CD4-positive, alpha-beta T cell treated with Interleukin-6 for 4 hours (primary cell): ENCODE results near the gene ASB13.
A peak's percentile ranks its signal among the peaks of the same experiment; 100 is the strongest.
"Not testable (repeated sequence)": the region's sequence is repeated elsewhere in the genome, so short reads cannot be mapped to it uniquely, and the experiment has no call there.

ENCODE experiments used
- DNase-seq: peaks from one replicate; pipeline ENCODE4 v3.0.0-alpha.2; 2020; ENCODE audit warnings: mixed read lengths

The ASB13 gene

DNA sequence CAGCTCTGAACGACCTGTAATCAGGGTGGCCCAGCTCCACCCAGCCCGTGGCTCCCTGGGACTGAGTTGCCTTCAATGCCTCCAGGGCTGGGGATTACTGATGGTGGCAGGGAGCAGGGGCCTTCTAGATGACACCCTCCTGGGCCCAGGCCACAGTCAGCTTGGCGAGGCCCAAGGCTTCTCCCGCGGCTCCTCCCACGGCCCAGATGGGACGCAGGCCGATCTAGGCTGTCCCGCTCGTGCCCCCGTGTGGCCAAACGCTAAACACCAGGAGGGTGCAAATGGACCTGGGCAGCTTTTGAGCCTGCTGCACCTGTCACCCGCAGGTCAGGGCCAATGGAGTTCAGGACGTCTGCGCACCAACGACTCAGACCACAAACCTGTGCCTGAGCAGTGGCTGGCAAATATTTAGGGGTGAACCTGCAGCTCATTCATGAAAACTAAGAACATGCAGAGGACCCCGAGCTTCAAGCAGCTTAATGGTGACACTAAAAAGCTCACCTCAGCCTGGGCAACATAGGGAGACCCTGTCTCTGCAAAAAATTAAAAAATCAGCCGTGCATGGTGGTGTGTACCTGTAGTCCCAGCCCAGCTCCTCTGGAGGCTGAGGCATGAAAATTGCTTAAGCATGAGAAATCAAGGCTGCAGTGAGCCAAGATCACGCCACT is 43.2 kb downstream of the ASB13 start:
- peak; percentile 89 for DNase-seq

DNA sequence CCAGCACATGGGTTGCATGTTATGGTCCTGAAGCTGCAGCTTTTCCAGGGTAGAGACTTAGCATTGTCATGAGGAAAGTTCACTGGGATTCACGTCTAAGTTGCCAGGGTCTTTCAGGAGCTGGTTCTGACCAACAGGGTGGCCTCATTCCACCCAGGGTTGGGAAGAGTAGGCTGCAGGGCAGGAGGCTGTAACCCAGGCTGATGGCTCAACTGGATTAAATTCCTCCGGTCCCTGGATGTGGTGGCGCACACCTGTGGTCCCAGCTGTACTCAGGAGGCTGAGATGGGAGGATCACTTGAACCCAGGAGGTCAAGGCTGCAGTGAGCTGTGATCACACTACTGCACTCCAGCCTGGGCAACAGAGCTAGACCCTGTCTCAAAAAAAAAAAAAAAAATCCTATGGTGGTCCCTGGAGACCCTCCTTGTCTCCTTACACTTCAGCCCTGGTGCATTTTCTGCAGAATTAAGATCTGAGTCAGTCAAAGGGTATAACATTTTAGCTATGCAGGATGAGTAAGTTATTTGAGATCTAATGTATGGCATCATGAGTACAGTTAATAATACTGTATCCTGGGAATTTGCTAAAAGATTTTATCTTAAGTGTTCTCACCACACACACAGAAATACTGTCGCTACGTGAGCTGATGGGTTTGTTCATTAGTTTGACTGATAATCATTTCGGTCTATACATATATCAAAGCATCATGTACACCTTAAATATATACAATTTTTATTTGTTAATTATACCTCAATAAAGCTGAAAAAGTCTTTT is 44.0 kb downstream of the ASB13 start:
- no peak for DNase-seq

DNA sequence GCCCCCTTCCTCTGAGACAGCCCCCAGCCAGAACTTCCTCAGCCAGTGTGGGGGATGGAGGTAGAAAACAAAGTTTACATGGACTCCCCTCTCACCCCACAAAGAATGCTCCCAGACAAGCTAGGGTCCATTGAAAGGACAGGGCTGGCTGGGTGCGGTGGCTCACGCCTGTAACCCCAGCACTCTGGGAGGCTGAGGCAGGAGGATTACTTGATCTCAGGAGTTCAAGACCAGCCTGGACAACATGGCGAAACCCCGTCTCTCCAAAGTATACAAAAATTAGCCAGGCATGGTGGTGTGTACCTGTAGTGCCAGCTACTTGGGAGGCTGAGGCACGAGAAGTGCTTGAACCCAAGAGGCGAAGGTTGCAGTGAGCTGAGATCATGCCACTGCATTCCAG is 45.0 kb downstream of the ASB13 start:
- not testable (repeated sequence) for DNase-seq

DNA sequence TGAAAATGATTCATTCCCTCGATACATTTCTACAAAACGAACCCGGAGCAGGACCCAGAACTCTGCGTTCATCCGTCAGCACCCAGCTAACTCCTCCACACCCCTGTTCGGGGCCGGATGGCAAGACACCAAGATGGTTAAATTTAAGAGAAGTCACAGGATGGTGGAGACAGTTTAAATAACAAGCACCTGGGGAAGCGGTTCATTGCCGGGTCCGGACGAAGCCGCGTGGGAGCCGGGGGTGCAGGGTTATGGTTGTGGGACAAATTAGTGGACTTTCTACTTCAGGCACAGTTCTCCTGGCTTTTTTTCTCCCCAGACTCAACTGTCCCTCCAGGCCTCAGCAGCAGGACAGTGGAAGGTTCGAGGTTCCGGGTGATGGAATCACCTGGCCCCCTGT is 45.4 kb downstream of the ASB13 start:
- DNase-seq = no peak

DNA sequence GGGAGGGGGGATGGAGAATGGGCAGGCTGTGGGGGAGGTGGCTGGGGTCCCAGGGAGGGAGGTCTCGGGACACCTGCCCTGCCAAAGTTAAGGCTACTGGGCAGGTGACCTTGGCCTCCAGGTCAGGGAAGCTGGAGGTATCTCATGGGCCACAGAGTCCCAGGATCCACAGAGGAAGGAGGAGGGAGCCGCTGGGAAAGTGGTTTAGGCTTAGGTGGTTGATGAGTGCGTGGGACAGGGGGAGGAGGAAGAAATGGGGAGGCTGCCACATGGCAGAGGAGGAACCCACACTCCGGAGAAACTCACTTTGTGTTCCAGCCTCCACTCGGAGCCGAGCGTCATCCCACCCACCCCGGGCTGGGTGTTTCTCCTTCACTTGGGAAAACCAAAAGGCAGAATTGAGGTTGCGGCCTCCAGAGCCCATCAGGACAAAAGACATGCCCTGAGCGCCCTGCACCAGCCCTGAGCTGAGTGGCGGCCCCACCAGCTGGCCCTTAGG is 46.1 kb downstream of the ASB13 start:
- no peak for DNase-seq

DNA sequence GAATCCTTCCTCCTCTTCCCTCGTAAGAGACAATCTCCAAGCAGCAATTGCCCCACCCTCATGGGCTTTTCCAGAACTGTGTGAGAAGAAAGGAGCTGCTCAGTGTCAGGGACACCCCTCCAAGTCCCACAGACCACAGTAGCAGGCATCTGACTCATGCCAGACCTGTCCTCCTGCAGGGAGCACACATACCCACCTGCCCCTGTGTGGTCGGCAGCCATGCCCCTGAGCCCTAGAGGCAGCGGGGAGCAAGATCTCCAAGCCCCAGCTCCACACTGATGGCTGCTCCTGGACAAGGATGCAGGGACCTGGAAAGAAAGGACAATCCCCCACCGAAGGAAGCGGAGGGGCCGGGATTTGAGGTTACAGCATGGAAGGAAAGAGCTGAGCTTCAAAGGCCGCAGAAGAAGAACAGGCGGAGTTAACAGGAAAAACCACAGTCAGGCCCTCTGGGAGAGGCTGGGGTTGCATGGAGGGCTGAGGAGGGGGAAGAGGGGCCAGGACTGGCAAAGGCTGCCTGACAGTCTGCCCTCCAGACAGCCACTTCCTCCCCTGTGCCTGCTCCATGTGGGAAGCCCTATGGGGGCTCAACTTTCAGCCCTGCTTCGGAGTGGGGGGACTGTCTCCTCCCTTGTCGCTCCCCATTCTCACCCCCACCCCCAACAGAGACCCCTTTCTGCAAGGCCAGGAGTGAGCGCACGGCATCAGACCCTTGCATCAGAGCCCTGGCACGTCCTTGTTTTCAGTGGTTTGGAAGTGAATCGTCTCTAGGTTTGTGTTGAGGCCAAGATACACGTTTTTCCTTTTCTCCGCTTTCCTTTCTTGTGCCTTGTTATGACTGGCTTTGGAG is 46.8 kb downstream of the ASB13 start:
- no peak for DNase-seq

DNA sequence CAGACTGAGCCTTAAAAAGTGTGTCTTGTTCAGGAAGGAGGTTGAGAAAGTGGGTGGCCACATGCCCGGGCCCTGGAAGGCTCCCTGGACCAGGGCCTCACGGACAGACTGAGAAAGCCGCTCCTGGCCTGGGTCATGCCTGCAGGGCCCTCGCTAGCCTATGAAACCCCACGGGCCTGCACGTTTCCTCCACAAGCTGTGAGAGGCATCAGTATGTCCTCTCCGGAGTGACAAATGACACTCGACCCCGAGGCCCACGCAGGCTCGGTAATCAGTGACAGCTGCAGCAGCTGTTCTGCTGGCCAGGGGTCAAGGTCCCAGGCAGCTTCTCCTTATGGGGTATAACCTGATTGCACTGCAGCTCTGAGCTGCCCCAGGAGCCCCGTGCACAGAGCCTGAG is 47.6 kb downstream of the ASB13 start:
- no peak for DNase-seq

DNA sequence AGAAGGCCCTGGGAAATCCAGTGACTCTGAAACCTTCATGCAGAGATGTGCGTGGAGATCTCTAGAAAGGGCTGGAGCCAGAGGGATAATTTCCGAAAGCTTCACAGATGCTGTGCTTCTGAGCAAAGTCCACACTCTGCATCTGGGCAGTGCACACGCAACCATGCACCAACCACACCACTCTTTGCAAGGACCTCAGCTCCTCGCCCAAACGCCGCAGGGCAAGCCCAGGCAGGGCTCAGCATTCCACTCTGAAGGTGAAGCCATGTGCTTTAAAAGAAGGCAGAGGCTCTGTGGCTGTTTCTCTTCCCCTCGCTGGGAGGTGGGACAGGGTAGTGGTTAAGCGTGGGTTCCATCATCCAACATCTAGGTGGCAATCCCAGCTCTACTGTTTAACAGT is 48.4 kb downstream of the ASB13 start:
- no peak for DNase-seq

DNA sequence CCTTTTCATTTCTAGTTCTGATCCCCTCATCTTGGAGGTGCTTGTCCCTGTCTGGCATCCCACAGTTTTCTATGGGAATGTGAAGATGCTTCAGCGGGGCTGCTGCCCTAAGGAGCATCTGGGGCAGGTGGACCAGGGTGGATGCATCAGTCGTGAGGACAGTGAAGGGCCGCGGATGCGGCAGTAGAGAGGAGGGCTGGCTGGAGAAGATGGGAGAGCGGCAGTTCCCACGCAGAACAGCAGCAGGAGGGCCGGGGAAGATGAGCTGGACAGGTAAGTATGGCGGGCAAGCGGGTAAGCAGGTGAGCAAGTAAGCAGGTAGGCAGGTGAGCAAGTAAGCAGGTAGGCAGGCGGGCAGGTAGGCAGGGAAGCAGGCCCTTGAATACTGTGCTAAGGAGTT is 48.9 kb downstream of the ASB13 start:
- no peak for DNase-seq

DNA sequence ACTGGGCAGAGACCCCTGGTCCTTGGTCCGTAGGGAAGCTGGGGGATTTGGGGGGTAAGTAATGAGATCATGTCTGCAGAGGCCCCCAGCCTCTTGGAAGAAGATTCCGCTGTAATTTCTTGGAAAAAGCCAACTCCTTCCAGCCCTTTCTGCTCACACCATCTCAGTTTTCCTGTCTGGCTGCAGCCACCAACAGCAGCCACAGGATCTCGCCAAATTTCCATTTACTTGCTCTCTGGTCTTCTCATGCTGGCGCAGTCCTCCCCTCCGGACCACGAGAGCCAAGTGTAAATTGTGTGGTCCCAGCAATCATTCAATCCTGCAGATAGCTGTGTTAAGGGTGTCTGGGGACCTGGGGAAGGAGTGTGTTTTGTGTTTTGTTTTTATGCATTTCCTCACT is 49.6 kb downstream of the ASB13 start:
- no peak for DNase-seq

DNA sequence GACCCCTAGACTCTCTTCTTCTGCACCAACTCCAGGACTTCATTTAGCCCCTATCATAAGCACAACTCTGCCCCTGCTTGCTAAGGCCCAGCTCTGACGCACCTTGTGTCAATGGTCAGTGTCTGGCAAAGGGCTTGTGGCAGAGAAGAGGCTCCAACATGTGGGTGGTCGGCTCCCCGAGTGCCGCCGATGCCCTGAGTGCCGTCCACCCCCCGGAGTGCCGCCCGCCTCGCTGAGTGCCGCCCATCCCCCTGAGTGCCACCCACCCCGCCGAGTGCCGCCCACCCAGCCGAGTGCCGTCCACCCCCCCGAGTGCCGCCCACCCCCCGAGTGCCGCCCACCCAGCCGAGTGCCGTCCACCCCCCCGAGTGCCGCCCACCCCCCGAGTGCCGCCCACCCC is 50.3 kb downstream of the ASB13 start:
- DNase-seq = no peak

DNA sequence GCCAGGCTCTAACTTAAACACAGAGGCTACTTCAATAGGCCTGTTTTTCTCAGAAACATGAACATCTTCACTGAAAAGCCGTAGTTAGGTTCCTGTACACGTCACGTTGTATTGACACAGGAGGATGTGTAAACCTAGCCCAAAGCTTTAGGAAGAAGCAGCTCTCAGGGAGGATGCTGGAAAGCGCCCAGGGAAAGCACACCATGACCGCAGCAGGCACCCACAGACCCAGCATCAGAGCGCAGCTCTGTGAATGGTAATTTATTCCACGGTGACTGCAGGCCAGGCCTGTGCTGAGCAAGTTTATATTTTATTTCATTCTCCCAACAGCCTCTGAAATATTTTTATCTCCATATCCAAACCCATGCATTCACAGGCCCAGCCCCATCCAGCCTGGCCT is 51.1 kb downstream of the ASB13 start:
- no peak for DNase-seq

DNA sequence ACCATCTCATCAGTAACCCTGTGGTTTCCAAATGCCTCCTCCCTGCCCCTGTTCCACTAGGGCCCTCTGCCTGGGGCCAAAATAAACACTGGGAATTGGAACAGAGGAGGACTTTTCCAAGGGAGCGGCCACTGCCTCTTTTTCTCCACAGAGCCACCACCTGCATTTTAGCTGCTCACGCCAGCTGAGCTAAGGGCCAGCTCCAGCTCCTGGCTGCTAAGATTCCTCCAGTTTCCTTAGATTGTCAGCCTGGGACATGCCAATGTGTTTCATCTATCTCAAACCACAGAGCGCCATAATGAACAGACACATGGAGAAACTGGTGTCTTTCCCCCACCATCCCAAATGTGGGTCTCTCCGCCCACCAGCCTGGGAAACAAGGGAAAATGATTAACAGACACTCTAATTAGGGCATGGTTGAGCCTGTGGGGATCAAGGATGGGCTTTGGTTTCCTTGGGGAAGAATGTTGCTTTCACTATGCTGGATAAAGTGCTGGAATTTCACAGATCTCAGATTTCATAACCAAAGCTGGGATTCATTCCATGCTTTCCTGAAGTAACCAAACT is 52.2 kb downstream of the ASB13 start:
- DNase-seq = no peak

DNA sequence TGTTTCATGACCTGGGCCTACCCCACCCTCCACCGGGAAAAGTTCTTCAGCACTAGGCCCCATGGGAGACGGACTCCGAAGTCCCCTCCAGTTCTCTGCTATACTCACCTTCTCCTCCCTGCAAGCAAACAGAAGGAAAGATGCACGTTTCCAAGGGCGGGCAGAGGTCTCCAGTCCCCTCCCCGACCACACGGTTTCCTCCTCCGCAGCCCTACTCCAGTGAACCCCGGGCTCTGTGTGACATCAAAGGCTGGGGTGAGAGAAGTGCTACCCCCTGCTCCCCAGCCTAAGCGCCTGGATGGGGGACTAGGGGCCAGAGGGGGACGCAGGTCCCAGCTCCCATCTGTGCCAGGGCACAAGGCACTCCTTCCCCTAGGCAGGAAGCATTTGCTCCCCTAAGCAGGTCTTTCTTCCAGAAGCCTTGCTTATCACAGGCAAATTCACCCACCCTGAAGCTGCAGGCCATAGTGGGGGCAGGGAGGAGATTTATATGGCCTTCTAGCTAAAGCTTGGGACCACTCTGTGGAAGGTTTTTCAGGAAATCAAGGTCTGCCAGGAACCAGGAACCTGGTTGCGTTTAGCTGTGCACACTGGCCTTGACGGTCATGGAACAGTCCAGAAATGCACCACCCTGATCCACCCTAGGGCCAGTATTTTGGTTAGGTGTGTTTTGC is 52.8 kb downstream of the ASB13 start:
- no peak for DNase-seq

DNA sequence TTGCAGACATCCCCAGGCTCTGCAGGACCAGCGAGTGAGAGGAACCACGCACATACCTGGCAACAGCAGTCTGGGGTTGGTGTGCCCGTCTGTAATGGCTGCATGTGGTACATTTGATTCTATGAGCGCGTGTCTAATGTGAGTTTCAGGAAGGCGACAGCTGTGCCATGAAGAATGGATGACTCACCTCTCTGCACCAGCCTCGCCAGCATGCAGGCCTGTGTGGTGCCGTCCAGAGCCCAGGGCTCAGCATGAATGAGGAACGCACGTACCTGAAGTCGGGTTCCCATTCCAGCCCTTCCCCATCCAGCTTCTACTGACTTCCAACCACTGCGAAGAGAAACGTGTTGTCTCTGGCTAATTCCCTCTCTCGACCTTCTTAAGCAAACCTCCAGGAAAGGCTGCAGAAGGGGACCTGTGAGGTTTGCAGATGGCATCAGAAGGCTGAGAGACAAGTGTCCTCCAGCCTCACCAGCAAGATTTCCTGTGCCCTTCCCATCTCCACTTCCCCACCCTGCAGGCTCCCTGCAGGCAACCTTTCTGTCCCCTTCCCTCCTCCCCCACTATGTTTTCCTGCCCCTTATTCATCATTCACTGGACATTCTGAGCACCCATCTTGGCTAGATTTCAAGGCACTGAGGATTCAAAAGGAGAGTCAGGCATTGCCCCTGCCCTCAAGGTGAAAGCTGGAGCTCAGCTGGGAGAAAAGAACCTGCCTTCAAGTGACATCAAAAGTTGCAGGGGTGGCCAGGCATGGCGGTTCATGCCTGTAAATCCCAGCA is 54.3 kb downstream of the ASB13 start:
- DNase-seq = no peak

DNA sequence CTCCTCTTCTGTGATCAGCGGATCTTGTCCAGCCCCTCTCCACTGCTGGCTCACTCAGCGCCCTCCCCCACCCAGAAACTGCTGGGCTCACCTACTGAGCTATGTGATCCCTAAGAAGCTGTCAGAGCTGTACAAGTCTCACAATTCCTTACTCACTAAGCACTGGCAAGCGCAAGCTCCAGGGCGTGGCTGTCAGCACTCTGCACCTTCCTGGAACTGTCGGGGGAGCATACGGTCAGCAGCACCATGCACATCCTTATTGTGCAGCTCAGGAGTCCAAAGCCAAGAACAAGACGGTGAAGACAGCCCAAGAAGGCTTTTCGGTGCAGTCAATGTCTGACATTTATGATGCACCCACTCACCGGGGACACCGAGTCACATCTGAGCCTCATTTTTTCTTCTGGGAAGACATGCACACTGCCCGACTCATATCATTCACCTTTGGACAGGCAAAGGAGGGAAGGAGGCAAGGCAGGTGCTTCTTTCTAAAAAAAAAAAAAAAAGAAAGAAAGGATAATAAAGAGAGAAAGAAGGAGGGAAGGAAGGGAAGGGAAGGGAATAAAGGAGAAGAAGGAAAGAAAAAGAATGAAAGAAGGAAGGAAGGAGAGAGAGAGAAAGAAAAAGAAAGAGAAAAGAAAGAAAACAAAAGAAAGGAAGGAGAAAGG is 56.3 kb downstream of the ASB13 start:
- DNase-seq = no peak

DNA sequence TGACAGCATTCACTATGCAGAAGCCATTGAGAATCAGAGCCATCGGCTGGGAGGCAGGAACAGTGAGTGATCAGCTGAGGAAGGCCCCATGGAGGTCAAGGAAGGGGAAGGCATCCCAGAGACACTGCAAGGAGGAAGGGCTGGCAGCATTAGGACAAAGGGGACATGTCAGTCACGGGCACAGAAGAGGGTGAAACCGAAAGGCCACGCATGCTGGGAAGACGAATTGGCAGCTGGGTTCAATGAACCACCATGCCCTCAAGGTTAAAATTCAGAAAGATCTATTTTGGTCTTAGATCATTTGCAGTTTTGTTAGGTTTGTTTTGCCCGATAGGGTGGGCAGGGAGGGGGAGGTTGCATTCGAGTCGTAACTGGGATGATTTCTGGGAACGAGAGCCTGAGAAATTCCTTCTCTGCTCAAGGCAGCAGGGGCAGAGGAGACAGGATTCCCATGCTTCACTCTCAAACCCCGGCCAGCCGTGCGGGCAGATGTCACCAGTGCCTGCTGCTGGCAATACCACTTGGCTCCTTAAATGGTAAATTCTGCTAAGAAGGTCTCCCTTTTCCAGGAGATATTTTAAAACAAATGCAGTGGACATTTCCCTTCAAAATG is 57.7 kb downstream of the ASB13 start:
- no peak for DNase-seq

DNA sequence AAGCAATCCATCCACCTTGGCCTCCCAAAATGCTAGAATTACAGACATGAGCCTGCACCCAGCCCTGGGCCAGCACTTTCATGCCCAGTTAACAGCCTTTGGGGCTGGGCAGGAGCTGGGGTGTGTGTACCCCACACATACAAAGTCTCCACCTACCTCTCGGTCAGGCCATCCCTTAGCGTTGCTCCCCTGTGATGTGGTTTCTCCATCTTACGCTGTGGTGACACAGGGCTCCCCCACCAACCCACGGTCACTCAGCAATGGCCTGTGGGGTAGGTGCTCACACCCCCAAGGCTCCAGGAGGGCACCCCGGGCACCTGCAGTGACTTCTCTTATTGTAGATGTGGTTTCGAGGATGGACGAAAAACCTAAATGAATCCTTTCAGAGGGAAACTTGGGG is 58.8 kb downstream of the ASB13 start:
- DNase-seq = no peak

DNA sequence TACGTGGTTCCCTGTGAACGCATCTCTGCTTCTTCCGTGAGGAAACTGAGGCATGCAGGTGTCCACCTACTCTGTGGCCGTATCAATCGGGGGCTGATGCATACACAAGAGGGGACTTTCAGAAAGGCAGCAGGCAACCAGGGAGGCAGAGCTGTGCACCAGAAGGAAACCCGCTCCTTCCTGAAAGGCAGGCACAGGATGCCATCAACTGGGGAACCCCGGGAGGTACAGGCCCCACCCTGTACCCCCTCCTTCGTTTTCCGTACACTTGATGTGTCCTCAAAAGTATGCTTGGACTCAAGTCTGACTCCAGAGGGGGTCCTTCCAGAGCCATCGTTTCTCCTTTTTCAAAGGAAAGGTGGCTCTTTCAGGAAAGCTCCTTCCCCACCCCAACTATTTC is 59.5 kb downstream of the ASB13 start:
- peak; percentile 15 for DNase-seq

DNA sequence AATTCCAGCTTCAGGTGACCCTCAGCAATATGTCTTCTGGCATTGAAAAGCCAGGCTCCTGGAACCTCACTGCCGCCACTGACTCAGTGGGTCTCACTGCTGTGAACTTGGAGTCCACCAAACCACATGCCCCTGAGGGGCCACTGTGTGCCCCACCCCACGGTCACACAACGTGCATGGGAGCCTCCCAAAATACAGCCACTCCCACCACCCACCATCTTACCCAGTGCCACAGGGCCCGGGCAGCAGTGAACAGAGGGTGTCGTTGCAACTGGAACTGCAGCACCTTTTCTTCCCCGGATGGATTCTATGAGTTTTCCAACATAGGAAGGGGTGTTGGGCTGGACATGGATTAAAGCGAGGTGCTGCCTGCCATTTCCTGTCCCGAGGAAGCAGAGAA is 60.1 kb downstream of the ASB13 start:
- DNase-seq = no peak

DNA sequence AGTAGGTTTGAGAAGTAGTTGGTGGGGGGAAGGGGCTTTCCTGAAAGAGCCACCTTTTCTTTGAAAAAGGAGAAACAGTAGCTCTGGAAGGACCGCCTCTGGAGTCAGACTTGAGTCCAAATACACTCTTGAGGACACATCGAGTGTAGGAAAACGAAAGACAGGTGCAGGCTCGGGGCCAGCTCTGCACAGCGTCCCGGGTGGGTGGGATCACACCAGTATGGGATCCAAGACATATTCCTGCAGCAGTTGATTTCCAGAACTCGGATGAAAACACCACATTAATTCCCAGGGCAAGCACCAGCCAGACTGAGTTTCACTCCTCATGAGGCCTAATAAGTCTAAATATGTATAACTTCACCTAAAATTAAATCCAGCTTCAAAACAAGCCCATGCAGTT is 61.4 kb downstream of the ASB13 start:
- no peak for DNase-seq
